Measurements from ENCODE around the gene RNF214.
"Not testable (repeated sequence)": the region's sequence is repeated elsewhere in the genome, so short reads cannot be mapped to it uniquely, and the experiment has no call there.

Gene RNF214

DNA sequence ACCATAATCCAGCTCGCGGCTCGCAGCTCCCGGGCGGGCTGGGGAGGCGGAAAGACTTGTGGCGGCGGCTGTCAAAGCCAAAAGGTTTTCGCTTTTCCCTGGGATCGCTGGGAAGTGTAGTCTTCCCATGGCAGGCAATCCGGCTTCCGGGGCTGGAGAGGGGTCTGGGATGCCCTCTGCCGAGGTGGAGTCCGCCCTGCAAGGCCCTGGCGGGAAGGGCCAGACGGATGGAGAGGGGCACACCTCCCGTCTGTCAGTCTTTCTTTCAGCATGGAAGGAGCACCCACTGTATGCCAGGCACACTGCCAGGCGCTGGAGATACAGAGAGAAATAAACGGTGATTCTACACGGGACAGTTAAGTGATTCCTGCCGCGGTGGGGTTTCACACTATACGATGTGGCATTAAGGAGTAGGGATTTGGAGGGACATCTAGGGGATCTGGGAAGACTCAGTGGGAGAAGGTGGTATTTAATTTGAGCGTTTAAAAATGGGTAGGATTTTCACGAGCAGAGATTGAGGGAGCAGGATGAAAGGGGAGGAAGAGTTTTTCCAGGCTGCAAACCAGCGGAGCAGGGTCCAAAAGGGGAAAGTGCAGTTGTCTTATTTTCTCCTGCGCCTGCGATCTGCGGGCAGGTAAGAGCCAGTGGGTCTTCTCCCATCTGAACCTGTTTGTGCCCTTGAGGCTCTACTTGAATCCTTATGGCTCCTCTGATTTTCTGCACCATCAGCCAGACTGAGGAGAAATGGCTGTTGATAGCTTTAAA, 83.9 kb downstream of the RNF214 start, which contains the start of gene BACE1:
Gene BACE1 (minus strand): TSS at position 60 of the 765 bp plus-strand sequence. CDS start 461 bp downstream, outside the sequence.
- Histone ChIP-seq H3K4me2 (ENCODE audit: insufficient read depth, low read length) (peak within 1 kb of the TSS; percentile 66), H3K4me1 (ENCODE audit: insufficient read depth, low read length) (peaks cover 10% of the 10 kb centered on the region), H3K36me3 (ENCODE audit: insufficient read depth, low read length) (no peaks in the 10 kb centered on the region), H2AFZ (ENCODE audit: low read depth, low read length) (peak within 1 kb of the TSS; percentile 61), H3K79me2 (ENCODE audit: insufficient read depth, low read length) (no peaks in the 10 kb centered on the region), H3K9me3 (ENCODE audit: insufficient read depth, low read length, severe bottlenecking) (no peaks in the 10 kb centered on the region), H3K9ac (ENCODE audit: low read depth, low read length) (peak within 1 kb of the TSS; percentile 34; the same call in 1 of the 2 replicates), H3K4me3 (ENCODE audit: low read depth in 1 of 2, low read length in 2 of 2) (peak within 1 kb of the TSS in 1 of 2 experiments; percentile 50; a peak in 2 of 4 replicates), H3K27me3 (ENCODE audit: insufficient read depth, low read length, poor library complexity) (peaks cover 53% of the 10 kb centered on the region), H4K20me1 (ENCODE audit: insufficient read depth, low read length) (peaks cover 4% of the 10 kb centered on the region; the same call in 1 of the 2 replicates), H3K27ac (ENCODE audit: low read length) (no peak within 1 kb of the TSS)
- peak; percentile 96 for TF ChIP-seq EZH2 (IDR thresholded peaks at IDR 0.05; ENCODE audit: borderline replicate concordance, low read depth, low read length, severe bottlenecking)
- TF ChIP-seq, protein P1, sequence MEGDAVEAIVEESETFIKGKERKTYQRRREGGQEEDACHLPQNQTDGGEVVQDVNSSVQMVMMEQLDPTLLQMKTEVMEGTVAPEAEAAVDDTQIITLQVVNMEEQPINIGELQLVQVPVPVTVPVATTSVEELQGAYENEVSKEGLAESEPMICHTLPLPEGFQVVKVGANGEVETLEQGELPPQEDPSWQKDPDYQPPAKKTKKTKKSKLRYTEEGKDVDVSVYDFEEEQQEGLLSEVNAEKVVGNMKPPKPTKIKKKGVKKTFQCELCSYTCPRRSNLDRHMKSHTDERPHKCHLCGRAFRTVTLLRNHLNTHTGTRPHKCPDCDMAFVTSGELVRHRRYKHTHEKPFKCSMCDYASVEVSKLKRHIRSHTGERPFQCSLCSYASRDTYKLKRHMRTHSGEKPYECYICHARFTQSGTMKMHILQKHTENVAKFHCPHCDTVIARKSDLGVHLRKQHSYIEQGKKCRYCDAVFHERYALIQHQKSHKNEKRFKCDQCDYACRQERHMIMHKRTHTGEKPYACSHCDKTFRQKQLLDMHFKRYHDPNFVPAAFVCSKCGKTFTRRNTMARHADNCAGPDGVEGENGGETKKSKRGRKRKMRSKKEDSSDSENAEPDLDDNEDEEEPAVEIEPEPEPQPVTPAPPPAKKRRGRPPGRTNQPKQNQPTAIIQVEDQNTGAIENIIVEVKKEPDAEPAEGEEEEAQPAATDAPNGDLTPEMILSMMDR (IDR thresholded peaks at IDR 0.05; ENCODE audit: borderline replicate concordance, extremely low read depth, low read length, poor library complexity, severe bottlenecking), result no peak
- DNase-seq (peak; percentile 35), ATAC-seq (ENCODE audit: insufficient read depth, low read depth) (peak; percentile 71)

DNA sequence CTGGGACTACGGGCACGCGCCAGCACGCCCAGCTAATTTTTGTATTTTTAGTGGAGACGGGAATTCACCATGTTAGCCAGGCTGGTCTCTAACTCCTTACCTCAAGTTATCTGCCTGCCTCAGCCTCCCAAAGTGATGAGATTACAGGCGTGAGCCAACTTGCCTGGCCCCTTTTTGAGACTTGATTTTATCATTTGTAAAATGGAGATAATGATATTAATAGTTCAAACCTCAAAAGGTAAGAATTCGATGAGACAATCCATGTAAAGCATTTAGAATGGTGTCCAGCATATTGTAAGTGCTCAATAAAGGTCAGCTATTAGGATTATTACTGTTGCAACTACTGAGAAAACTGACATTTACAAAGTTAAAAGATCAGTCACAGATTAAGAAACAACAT, 86.3 kb downstream of the RNF214 start:
- TF ChIP-seq, protein P1 (IDR thresholded peaks at IDR 0.05; ENCODE audit: borderline replicate concordance, extremely low read depth, low read length, poor library complexity, severe bottlenecking), result no peak
- no peak for TF ChIP-seq EZH2 (IDR thresholded peaks at IDR 0.05; ENCODE audit: borderline replicate concordance, low read depth, low read length, severe bottlenecking)
- Histone ChIP-seq H3K4me3 (ENCODE audit: low read depth in 1 of 2, low read length in 2 of 2) (no peak overlapping the region), H3K79me2 (ENCODE audit: insufficient read depth, low read length) (no peaks in the 10 kb centered on the region), H4K20me1 (ENCODE audit: insufficient read depth, low read length) (peaks cover 4% of the 10 kb centered on the region; the same call in 1 of the 2 replicates), H3K9ac (ENCODE audit: low read depth, low read length) (no peak overlapping the region), H3K9me3 (ENCODE audit: insufficient read depth, low read length, severe bottlenecking) (no peaks in the 10 kb centered on the region), H3K4me2 (ENCODE audit: insufficient read depth, low read length) (no peak overlapping the region), H3K27ac (ENCODE audit: low read length) (no peak overlapping the region), H2AFZ (ENCODE audit: low read depth, low read length) (no peak overlapping the region), H3K36me3 (ENCODE audit: insufficient read depth, low read length) (no peaks in the 10 kb centered on the region), H3K4me1 (ENCODE audit: insufficient read depth, low read length) (peaks cover 10% of the 10 kb centered on the region), H3K27me3 (ENCODE audit: insufficient read depth, low read length, poor library complexity) (peaks cover 40% of the 10 kb centered on the region)
- ATAC-seq (ENCODE audit: insufficient read depth, low read depth) (no peak), DNase-seq (no peak)

DNA sequence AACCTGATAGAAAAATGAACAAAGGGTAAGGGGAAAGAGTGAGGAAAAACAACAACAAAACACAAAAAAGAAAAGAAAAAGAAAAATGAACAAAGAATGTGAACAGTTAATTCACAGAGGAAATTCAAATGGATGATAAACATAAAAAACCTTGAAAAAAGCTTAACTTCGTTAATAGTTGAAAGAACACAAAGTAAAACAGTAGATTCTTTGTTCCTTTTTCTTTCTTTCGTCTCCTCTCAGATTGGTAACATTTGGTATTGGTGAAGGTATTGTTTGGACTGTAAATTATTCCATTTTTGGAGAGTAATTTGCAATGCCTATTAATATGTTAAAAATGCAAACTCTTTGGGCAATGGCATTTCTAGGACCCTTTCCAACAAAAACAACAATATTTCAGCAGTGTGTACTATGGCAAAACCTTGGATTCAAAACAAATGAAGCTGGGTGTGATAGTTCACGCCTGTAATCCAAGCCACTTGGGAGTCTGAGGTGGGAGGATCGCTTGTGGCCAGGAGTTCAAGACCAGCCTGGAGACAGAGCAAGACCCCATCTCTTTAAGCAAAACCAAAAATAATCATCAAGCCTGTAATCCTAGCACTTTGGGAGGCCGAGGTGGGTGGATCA, 86.9 kb downstream of the RNF214 start:
- ATAC-seq (ENCODE audit: insufficient read depth, low read depth) (no peak), DNase-seq (no peak)
- Histone ChIP-seq H3K27ac (ENCODE audit: low read length) (no peak overlapping the region), H3K4me1 (ENCODE audit: insufficient read depth, low read length) (peaks cover 10% of the 10 kb centered on the region), H3K36me3 (ENCODE audit: insufficient read depth, low read length) (no peaks in the 10 kb centered on the region), H2AFZ (ENCODE audit: low read depth, low read length) (no peak overlapping the region), H4K20me1 (ENCODE audit: insufficient read depth, low read length) (peaks cover 4% of the 10 kb centered on the region; the same call in 1 of the 2 replicates), H3K27me3 (ENCODE audit: insufficient read depth, low read length, poor library complexity) (peaks cover 35% of the 10 kb centered on the region), H3K4me3 (ENCODE audit: low read depth in 1 of 2, low read length in 2 of 2) (no peak overlapping the region), H3K9ac (ENCODE audit: low read depth, low read length) (no peak overlapping the region), H3K79me2 (ENCODE audit: insufficient read depth, low read length) (no peaks in the 10 kb centered on the region), H3K4me2 (ENCODE audit: insufficient read depth, low read length) (no peak overlapping the region), H3K9me3 (ENCODE audit: insufficient read depth, low read length, severe bottlenecking) (no peaks in the 10 kb centered on the region)
- no peak for TF ChIP-seq EZH2 (IDR thresholded peaks at IDR 0.05; ENCODE audit: borderline replicate concordance, low read depth, low read length, severe bottlenecking)
- TF ChIP-seq, protein P1 (IDR thresholded peaks at IDR 0.05; ENCODE audit: borderline replicate concordance, extremely low read depth, low read length, poor library complexity, severe bottlenecking), result no peak

GRCh38 chr11:117327255-117327566, 94.7 kb downstream of the RNF214 start:
- not testable (repeated sequence) for DNase-seq; H3K27me3 ChIP-seq (ENCODE audit: insufficient read depth, low read length, poor library complexity); H3K79me2 ChIP-seq (ENCODE audit: insufficient read depth, low read length); H3K9me3 ChIP-seq (ENCODE audit: insufficient read depth, low read length, severe bottlenecking); H3K36me3 ChIP-seq (ENCODE audit: insufficient read depth, low read length); ATAC-seq (ENCODE audit: insufficient read depth, low read depth); H4K20me1 ChIP-seq (ENCODE audit: insufficient read depth, low read length)
- H3K9ac ChIP-seq (ENCODE audit: low read depth, low read length), result peak overlapping the region; percentile 69; the same call in 1 of the 2 replicates
- peaks cover 21% of the 10 kb centered on the region for H3K4me1 ChIP-seq (ENCODE audit: insufficient read depth, low read length)
- peak overlapping the region; percentile 82 for H3K4me2 ChIP-seq (ENCODE audit: insufficient read depth, low read length)
- peak overlapping the region; percentile 72 for H2AFZ ChIP-seq (ENCODE audit: low read depth, low read length)
- 0 out of 2 replicates have a peak overlapping the region, but pooled peaks have one; percentile 53 for H3K27ac ChIP-seq (ENCODE audit: low read length)
- peak overlapping the region in 1 of 2 experiments; percentile 84; a peak in 3 of 4 replicates for H3K4me3 ChIP-seq (ENCODE audit: low read depth in 1 of 2, low read length in 2 of 2)
